ENCODE results near the gene TAS2R38. TPM values are rescaled to one million over a fixed set of nuclear protein-coding genes. Genes with fewer than 3 reads are reported as not detected.
"Not testable (repeated sequence)": the region's sequence is repeated elsewhere in the genome, so short reads cannot be mapped to it uniquely, and the experiment has no call there.

The TAS2R38 gene
- total RNA-seq, result not detected

DNA sequence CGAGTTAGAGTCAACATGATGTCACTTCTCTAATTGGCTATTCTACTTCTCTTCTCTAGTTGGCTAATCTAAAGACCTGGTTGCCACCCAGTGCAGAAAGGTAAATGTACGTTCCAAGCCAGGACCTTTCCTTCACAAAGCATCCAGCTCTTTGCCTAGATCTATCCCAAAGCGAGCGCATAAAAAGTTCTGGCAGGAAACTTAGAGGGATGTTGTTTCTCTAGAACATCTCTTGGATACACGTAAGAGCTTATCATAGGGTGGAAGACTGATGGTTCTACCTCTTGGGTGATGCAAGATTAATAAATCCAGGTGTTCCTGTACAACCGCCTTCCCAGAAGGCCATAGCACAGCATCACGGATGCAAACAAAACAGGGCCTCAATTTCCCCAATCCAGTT is at the start of gene TAS2R38:
TSS of gene TAS2R38 (minus strand) at position 101 of the 400 bp plus-strand sequence. CDS start at position 17, 84 bp downstream.
- DNase-seq (ENCODE audit: low spot score), result no peak

DNA sequence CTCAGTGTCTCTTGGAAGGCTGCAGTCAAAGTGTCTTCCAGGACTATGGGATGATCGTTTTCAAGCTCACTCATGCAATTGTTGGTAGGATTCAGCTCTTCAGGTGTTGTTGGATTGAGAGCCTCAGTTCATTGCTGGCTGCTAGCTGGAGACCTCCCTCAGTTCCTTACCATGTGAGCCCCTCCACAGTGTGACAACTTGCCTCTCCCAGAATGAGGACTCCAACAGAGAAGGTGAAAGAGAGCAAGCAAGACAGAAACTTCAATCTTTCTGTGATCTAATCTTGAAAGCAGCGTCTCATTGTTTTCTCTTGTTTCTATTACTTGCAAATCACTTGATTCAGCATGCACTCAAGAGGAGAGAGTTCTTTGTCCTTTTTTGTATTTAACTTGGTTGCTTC is 44.6 kb upstream of the TAS2R38 start:
- DNase-seq (ENCODE audit: low spot score), result no peak

DNA sequence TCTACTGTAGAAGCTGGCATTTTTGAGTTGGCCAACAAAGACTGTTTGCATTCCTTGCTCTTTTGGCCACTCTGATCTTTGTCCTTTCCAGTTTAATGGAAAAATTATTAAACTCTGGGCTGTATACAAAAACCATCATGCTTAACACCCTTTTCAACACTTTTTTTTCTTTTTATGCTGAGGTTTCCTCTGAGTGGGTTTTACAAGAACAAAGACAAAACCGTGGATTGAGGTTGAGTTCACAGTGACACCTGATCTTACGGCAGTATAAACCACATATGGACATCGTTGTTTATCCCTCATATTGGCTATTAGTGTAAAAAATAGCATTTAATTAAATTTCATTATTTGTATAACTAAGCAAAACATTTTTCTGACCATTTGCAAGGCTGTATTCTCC is 43.9 kb upstream of the TAS2R38 start:
- DNase-seq (ENCODE audit: low spot score), result no peak

DNA sequence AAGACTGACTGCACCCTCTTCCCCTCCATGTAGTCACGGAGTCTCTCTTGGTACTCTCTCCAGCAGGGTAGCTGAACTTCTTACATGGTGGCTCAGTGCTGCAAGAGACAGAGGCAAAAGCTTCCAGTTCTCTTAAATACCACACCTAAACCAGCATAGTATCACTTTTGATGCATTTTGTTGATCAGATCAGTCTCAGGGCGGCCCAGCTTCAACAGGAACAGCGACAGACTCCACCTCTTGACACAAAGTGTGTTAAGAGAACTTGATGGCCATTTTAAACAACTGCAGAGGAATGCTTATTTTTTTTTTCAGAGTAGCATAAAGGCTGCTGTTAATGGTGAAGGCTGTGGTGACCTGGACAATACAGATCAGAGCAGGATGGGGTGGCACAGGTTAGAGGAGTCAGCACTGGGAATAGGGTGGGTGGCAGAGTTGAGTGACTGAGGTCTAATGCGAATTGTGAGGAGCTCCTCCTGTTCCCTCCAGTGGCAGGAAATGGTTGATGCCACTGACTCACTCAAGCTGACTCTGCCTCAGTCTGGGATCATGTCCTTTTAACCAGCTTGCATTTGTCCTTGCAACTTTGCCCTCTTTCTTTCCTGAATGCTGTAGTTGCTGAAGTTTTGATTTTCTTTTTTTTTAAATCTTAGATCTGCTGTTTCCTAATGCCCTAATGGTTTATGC is 39.4 kb upstream of the TAS2R38 start:
- no peak for DNase-seq (ENCODE audit: low spot score)

DNA sequence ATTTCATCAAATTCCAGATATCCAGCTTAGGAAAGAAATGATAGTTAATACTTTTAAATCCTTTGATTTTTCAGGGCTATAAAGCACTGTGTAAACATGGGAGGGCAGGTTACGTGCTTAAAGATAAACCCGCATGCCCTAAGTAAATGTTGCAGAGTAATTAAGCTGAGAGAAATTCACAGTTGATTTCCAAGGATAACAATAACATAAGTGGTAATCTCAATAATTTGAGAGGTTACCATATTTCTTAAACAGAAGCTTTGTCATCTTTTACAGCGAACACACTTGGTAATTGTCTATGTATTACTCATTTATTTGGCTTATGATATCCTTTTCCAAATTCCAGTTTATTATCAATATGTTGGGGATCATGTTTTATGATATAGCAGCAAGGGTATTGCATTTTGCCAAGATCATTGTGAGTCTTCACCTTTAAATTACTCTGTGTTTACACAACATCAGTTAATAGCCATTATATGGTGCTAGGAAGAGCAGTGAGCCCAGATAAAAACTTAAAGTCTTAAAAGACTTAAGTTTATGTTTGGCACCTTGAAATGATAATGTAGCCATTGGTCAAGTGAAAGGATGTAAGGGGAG is 37.5 kb upstream of the TAS2R38 start:
- DNase-seq (ENCODE audit: low spot score), result no peak

DNA sequence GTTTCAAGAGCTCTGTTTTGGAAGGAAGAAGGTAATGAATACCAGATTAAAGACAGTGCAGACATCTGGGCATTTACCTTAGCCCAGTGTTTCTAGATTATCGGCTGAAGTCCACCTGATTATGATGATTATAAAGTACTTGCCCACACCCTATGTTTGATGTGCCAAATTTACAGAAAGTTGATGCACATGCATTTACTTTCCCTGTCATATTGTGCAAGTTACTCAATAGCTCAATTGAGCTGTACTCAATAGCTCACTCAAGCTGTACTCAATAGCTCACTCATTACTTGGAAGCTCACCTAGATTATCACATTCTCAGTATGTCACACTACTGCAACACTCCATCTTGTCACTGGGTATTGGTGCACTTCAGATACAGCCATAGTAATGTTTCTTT is 35.6 kb upstream of the TAS2R38 start:
- no peak for DNase-seq (ENCODE audit: low spot score)

DNA sequence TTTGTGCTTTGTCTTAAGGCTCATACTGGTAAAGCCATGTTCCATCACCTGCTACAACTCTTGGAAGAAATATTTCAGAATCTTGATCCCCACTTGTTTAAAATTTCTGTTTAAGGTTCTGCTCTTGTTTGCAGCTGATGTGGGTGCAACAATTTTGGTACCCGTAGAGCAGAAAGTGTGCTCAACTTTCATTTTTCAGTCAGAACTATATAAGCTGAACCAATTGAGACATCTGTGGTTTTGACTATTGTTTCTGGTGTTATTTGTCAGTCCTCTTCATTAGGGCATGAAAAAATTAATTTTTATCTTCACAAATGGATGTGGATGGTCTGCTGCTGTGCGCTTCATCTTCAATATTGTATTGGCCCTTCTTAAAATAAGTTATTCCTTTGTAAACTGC is 33.0 kb upstream of the TAS2R38 start:
- DNase-seq (ENCODE audit: low spot score), result no peak

DNA sequence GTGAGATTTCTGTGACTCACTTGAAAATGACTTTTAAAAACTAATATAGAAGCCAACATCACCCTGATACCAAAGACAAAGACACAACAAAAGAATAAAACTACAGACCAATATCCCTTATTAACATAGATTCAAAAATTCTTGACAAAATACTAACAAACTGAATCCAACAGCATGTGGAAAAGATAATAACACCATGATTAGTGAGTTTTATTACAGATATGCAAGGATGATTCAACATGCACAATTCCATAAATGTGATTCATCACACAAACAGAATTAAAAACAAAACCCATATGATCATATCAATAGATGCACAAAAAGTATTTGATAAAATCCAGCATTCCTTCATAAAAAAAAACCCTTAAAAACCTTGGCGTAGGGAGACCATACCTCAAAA is 28.6 kb upstream of the TAS2R38 start:
- DNase-seq (ENCODE audit: low spot score), result no peak

DNA sequence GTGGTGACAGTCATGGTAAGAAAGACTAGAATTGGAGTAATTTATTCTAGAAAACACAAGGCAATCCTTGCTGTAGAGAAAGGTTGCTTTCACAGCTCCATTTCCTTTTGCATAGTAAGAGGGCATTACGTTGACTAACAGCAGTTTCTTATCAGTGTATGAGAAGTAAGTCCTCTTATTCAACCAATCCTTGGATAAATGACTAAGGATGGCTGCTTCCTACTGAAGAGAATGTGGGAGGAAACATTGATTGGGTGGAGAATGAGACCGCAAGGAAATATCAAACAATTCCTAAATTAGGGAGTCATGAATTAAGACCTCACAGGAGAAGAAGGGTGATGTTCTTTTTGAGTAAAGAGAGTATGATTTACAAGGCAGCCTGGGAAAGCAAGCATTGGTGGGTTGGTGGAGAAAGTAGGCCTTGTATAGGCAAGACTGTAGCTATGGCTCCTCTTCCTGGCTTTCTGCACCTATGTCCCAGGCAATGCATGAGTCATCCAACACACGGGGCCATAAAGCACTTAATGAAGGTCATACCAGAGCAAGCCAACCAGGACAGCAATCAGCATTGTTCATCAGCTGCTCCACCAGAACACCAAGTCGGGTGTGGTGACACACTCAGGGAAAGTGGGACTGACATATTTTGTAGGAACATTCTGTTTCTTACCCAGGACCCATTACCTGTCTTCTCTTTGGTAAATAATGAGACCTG is 27.7 kb upstream of the TAS2R38 start:
- no peak for DNase-seq (ENCODE audit: low spot score)

DNA sequence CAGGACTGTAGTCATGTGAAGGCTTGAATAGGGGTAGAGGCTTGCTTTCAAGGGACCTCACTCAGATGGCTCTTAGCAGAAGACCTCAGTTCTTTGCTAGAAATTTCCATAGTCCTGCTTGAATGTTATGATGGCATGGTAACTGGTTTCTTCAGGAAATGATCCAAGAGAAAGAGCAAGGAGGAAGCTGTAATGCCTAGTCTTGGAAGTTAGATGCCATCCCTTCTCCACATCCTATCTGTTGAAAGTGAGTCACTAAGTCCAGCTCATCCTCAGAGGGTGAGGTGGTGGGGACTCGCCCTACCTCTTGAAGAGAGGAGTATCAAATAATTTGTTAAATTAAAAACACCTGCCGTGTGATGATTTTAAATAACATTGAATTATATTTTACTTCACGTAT is 26.7 kb upstream of the TAS2R38 start:
- DNase-seq (ENCODE audit: low spot score), result no peak

DNA sequence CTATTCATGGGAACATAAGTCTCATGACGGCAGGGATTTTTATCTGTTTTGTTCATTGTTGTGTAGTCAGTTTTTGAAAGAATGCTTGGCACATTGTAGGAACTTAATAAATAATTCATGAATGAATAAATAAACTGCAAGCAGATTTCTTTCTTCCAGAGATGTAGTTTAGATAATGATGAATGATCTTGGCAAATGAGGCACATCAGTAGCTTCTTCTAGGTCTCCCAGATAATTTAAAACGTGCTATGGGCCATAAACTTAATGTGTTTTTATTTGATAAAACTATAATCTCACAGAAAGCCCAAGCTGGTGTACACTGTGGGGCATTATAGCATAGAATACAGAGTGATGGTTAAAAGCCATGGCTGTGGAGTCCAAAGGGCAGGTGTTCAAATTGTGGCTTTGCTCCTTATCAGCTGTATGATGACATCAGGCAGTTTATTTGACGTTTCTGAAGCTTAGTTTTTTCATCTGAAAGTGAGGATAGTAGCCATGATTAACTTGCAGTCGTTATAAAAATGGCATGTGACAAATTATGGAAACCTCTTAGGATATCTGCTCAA is 25.6 kb upstream of the TAS2R38 start:
- no peak for DNase-seq (ENCODE audit: low spot score)

DNA sequence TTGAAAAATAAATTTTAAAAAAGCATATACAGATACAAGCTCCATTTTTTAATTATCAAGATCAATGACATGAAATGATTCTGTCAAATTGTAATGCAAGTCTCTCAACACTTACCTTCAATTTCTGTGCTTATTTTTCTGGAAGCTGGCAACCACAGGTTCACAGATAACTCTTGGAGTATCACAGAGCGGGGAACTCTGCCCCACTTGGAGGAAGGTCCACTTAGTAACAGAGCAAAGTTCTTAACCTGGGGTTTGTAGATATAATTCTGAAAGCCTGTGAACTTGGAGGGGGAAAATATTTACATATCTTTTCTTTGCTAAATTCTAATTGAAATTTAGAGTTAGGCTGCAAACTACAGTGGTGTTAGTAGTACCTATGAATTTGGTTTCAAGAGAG is 19.8 kb upstream of the TAS2R38 start:
- no peak for DNase-seq (ENCODE audit: low spot score)

DNA sequence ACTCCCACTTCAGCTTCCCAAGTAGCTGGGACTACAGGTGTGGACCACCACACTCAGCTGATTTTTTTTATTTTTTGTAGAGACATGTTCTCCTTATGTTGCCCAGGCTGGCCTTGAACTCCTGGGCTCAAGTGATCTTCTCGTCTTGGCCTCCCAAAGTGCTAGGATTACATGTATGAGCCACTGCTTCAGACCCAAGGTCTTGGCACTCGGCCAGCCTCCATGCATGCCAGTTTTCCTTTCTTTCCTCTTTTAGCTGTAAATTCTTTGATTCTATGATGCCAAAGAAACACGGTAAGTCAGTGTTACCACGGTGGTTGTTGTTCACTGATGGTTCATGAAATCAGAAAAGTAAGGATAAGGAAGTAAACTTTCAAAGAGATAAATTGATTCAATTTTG is 19.1 kb upstream of the TAS2R38 start:
- no peak for DNase-seq (ENCODE audit: low spot score)

DNA sequence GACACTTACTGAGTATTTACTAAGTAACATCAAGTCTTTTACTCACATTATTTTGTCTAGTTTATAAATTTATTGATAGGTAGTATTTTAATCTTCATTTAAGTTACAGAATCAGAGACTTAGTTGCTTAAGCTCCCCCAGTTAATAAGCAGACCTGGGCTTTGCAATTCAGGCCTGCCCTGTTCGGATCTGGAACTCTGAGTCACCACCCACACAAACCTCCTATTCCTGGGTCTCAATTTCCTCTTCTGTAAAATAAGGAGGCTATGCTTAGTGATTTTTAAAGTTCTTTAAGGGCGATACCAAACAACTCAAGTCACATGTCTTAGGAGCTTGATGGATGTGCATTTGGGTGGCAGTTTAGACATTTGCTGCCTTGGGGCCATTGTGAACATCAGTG is 18.6 kb upstream of the TAS2R38 start:
- no peak for DNase-seq (ENCODE audit: low spot score)

DNA sequence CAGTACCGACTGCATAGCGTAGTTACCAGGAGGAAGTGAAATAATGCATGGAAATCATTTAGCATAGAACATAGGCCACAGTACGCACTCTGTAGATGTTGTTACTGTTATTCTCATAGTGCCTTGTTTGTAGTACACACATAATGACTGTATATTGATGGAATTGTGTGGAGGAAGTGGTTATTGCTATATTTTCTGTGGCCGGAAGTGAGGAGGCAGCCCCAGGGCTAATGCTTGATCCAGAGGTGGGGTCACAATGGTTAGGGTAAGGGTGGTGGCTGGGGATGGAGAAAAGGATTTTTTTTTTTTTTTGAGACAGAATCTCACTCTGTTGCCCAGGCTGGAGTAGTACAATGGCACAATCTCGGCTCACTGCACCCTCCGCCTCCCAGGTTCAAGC is 17.6 kb upstream of the TAS2R38 start:
- DNase-seq (ENCODE audit: low spot score), result no peak

DNA sequence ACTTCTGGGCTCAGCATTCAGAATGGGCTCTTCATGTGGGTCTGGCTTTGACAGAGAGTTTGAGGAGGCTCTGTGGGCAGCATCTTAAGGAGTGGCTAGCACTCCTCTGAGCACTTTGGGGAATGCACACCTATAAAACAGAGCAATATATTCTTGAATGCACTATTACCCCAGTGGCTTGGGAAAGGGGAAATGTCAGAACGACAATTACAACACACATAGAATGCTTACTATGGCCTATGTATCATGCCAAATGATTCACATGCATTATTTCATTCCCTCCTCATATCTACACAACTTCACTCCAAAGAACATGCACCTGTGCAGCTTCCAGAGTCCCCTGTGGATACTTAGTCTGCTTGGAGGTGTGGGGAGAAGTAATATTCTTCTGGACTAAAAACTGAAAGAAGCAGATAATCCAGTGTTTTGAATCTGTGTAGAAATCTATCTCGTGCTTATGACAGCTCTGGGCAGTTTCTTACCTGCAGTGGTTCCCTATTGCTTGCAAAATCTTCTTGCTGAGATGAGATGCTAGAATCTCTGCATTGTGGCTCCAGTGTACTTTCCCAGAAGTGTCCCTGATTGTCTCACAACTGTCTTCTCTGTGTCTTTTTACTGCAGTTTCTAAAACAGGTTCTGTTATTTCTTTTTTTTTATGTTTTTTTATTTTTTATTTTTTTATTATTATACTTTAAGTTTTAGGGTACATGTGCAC is 16.6 kb upstream of the TAS2R38 start:
- no peak for DNase-seq (ENCODE audit: low spot score)

DNA sequence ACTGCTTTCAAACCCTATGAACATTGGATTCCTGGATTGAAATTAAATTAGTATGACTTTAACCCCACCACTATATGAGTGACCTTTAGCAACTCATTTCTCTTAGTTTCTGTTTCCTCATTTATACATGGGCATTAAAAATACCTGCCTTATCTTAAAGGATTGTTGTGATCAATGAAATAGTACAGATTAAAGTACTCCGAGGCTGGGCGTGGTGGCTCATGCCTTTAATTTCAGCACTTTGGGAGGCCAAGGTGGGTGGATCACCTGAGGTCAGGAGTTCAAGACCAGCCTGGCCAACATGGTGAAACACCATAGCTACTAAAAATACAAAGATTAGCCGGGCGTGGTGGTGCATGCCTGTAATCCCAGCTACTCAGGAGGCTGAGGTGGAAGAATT is 14.2 kb upstream of the TAS2R38 start:
- DNase-seq (ENCODE audit: low spot score), result not testable (repeated sequence)

DNA sequence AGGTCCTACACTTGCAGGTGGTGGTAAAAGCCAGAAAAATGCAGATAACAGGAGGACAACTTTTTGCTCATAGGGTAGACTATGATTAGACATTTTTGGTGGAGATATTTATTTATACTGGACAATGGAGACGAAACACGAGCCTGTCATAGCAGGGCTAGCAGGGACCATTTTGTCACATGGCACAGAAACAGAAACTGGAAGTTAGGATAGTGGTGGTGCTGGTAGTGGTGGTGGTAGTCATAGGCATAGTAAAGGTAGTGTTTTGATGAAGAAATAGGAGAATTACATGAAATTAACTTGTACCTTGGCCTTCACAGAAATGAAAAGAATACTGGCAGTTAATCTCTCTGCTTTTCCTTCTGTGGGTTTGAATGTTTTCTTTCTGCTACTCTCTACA is 13.3 kb upstream of the TAS2R38 start:
- no peak for DNase-seq (ENCODE audit: low spot score)

DNA sequence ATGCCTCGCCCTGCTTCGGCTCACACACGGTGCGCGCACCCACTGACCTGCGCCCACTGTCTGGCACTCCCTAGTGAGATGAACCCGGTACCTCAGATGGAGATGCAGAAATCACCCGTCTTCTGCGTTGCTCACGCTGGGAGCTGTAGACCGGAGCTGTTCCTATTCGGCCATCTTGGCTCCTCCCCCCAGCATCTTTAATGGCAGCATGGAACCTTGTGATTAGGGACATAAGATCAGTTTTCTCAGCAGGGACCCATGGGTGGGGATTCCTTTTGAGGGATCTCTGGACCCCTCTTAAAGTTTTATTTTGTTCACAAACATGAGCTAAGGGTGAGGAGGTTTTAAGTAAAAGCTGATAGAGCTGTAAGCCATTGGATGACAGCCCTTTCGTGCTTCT is 12.4 kb upstream of the TAS2R38 start:
- not testable (repeated sequence) for DNase-seq (ENCODE audit: low spot score)

DNA sequence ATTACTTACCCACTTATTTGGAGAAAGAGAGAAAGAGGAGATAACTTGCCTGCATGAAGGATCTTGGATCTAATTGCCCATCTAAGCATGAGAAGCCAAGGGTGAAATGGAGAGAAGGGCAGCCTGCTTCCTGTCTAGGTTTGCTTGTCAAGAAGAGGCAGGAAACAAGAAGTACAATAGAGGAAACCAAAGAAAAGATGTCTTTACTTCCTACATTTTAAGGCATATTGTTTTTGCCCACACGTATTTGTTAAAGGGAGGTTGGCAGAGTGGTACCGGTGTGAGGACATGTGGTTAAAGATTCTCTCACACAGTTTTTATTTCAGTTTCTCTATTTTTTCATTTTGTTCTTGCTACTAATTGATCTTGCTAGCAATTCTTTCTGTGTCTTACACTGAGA is 6.0 kb upstream of the TAS2R38 start:
- no peak for DNase-seq (ENCODE audit: low spot score)

DNA sequence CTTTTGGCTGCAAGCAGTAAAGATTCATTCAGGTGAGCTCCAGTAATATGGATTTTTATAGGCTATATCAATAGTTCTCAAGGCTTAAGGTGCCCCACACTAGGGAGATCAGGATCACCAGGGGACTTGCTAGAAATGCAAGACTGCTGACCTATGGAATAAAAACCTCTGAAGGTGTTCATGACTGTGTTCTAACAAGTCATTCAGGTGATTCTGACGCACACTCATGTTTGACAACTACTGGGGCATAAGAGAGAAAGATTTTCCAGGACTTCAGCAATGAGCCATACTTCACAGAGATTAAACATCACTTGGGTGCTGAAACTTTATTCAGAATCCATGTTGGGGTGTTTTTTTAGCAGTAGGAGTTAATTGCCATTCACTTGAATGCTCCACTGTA is 4.8 kb upstream of the TAS2R38 start:
- DNase-seq (ENCODE audit: low spot score), result no peak

DNA sequence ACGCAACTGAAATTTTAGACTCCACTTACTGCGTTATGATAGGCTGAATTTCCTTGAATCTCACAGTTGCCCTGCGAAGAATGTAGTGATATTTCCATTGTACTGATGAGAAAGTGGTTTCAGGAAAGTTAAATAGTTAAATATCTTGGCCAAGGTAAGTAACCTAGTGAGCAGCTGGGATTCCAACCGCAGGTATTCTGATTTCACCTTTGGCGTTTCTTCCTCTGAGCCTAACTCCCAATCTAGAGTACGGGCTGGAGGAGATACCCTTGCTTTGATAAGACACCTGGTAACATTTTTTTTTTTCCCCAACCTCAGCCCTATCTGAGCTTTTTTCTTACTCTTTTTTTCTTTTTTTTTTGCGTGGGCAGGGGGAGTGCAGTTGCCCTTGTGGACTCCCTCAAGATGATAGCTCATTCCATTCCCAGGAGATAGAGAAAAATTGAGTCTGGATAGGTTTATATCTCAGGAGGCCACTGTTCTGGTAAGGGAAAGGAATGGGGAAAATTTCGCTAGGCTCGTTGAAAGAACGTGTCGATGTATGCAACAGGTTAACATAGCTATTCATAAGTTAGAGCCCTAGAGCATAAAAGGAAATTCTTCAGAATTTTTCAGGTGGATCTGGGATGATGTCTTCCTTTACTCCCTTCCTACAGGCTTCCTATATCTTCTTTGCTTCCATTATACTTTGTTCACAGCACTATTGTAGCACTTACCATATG is 3.1 kb upstream of the TAS2R38 start:
- DNase-seq (ENCODE audit: low spot score), result no peak
